ENCODE measurements around the gene RPTOR.

GRCh38 chr17:80969030-80969673, 424.5 kb downstream of the RPTOR start:
- no peak for TF ChIP-seq EZH2 (IDR thresholded peaks at IDR 0.05; ENCODE audit: insufficient read depth, poor library complexity, severe bottlenecking)
- TF ChIP-seq EZH2phosphoT487 (IDR thresholded peaks at IDR 0.05; ENCODE audit: insufficient read depth, low read depth) = no peak
